AG09309 (cell line): ENCODE results near the gene UNC80.

Experiments used
- DNase-seq: peaks from one replicate; pipeline ENCODE4 v3.0.0-alpha.2; 2010; ENCODE audit warnings: low read depth
- H3K4me3 ChIP-seq: 2 replicates; pipeline ENCODE4 v1.5.1; 2011; ENCODE audit warnings: mild to moderate bottlenecking, low read depth, low read length, moderate library complexity; ENCODE audit not compliant: control insufficient read depth
- TF ChIP-seq, protein P1 (sequence below): IDR thresholded peaks from 2 replicates; pipeline ENCODE4 v1.5.1; 2011; ENCODE audit warnings: mild to moderate bottlenecking, low read depth, low read length, inconsistent platforms; ENCODE audit not compliant: insufficient read depth, control insufficient read depth; ENCODE audit errors: missing control alignments

UNC80 gene

DNA sequence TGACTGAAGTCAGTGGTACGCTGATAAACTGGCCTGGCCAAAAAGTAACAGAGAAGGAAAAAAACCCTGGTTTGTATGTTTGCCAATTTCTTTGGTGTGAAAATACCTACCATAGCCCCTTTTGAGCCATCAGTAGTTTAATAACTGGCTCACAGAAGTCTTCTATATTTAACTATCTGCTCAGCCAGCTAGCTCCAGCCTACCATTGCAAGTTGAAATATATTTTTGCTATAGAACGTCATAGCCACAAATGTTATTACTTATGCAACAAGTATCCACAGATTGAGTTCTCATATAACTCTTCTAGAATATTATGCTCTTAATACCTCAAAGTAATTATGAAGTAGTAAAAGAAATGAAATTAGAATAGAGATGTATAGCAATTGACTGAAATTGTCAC, 256.0 kb downstream of the UNC80 start:
- H3K4me3 ChIP-seq = no peak overlapping the region
- TF ChIP-seq, protein P1, sequence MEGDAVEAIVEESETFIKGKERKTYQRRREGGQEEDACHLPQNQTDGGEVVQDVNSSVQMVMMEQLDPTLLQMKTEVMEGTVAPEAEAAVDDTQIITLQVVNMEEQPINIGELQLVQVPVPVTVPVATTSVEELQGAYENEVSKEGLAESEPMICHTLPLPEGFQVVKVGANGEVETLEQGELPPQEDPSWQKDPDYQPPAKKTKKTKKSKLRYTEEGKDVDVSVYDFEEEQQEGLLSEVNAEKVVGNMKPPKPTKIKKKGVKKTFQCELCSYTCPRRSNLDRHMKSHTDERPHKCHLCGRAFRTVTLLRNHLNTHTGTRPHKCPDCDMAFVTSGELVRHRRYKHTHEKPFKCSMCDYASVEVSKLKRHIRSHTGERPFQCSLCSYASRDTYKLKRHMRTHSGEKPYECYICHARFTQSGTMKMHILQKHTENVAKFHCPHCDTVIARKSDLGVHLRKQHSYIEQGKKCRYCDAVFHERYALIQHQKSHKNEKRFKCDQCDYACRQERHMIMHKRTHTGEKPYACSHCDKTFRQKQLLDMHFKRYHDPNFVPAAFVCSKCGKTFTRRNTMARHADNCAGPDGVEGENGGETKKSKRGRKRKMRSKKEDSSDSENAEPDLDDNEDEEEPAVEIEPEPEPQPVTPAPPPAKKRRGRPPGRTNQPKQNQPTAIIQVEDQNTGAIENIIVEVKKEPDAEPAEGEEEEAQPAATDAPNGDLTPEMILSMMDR = no peak
- no peak for DNase-seq

DNA sequence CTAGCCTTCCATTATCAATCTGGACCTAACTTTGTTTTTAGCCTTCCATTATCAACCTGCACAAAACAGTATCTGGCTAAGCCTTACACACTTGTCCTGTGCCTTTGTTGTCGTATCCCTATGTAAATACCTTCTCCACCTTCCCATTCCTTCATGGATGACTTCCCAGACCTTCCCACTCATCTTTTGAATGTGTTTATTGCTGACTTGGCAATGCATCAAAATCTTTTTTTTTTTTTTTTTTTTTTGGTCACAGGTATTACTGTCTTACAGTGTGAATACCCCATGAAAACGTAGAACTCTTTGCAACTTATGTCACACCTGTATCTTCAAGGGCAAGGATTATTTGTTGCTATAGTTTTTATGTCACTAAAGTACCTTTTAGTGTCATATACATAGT, 256.5 kb downstream of the UNC80 start:
- no peak overlapping the region for H3K4me3 ChIP-seq
- TF ChIP-seq, protein P1 = no peak
- no peak for DNase-seq

DNA sequence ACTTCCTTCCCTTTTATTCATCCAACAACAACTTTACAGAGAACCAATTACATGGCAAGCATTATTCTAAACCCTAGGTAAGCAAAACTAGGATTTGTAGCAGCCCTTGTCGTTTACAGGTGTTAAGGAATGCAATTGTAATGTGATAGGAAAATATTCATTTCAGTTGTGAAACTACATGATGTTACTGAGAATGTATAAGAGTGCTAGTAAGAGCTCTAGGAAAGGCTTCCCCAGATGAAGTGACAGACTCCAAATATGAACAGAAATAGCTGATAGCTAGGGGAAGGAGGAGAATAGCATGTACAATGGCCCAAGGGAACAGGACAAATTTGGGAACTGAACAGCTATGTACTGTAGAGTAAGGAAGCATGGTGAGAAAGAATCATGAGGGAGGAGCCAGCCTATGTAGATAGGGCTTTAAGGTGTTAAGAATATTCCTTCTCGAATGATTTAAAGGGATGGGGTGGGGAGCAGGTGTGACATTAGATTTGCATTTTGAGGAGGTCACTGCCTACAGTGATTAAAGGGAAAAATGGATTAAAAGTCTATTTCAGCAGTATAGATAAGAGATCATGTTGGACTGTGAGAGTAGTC, 262.6 kb downstream of the UNC80 start:
- H3K4me3 ChIP-seq = no peak overlapping the region
- TF ChIP-seq, protein P1 = no peak
- no peak for DNase-seq

DNA sequence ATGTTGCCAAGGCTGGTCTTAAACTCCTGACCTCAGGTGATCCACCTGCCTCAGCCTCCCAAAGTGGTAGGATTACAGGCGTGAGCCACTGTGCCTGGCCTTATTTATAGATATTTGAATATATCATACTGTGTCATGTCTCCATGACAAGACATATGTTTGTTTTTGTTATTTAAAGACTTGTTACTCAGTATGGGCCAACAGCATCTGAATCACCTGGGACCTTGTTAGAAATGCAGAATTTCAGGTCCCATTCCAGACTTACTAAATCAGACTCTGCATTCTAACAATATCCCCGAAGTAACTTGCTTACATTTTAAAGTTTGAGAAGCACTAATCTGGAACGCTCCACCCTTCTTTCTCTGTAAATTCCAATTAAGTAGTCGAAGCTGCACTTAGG, 264.0 kb downstream of the UNC80 start:
- no peak for DNase-seq
- H3K4me3 ChIP-seq = no peak overlapping the region
- TF ChIP-seq, protein P1 = no peak

DNA sequence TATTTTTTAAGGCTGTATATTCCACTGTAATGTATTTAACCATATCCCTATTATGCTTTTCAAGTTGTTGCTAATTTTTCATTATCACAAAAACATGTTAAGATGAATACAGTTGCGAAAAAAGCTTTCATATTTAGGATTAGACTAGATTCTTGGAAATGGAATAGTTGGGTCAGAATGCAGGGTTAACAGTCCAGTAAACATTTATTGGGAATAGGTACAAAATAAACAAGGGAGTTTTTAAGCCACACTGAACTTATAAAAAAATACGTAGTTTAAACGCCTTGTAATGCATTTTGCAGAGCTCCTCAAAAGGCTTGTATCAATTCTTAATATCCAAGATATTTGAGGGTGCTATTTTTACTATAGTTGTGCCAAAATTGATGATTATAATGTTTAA, 266.4 kb downstream of the UNC80 start:
- TF ChIP-seq, protein P1 = no peak
- DNase-seq = no peak
- no peak overlapping the region for H3K4me3 ChIP-seq

DNA sequence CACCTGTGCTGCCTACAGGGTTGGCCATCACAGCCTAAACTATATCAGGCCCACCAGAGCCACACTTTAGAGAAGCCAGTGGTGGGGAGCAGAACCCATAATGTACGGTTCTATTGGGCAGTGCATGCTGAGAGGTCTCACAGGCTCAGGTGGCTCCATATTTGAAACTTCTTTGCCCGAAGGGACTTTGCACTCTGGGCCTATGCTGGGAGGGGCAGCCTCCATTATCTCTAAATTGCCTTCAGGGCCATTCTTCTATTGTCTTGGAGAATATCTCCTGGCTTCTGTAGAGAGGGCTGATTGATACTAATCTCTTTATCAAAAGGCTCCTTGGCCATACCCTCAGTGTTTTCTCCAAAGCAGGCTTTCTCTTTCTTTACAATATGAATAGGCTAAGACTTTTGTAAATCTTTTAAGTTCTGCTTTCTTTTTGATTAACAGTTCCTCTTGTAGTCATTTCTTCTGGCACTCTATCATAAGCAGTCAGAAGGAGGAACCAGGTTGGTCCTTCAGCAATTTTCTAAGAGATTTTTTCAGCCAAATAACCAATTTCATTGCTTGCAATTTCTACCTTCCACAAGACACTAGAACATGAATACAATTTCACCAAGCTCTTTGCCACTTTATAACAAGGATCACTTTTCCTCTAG, 275.3 kb downstream of the UNC80 start:
- DNase-seq = no peak
- TF ChIP-seq, protein P1 = no peak

More for the DNA sequence above, 275.3 kb downstream of the UNC80 start:
- no peak overlapping the region for H3K4me3 ChIP-seq
